GM13976 (cell line): ENCODE measurements around the gene TOP3A.

ENCODE experiments used
- DNase-seq: peaks from one replicate; pipeline ENCODE4 v3.0.0; 2012; ENCODE audit warnings: low spot score
- in situ Hi-C: fragments of 300-500 bp; cut with MboI; formaldehyde crosslinking; loops from one replicate; pipeline ENCODE4 v1.12.0; 2022; ENCODE audit warnings: low sequenced_read_pairs, mixed read lengths, inconsistent platforms; ENCODE audit not compliant: unreplicated experiment
- TF ChIP-seq, protein P1 (sequence below): IDR thresholded peaks from 2 replicates; pipeline ENCODE4 v1.5.1; 2012; ENCODE audit warnings: borderline replicate concordance, mild to moderate bottlenecking; ENCODE audit not compliant: insufficient read depth; ENCODE audit errors: extremely low read depth, missing control alignments, control extremely low read depth

Gene TOP3A

DNA sequence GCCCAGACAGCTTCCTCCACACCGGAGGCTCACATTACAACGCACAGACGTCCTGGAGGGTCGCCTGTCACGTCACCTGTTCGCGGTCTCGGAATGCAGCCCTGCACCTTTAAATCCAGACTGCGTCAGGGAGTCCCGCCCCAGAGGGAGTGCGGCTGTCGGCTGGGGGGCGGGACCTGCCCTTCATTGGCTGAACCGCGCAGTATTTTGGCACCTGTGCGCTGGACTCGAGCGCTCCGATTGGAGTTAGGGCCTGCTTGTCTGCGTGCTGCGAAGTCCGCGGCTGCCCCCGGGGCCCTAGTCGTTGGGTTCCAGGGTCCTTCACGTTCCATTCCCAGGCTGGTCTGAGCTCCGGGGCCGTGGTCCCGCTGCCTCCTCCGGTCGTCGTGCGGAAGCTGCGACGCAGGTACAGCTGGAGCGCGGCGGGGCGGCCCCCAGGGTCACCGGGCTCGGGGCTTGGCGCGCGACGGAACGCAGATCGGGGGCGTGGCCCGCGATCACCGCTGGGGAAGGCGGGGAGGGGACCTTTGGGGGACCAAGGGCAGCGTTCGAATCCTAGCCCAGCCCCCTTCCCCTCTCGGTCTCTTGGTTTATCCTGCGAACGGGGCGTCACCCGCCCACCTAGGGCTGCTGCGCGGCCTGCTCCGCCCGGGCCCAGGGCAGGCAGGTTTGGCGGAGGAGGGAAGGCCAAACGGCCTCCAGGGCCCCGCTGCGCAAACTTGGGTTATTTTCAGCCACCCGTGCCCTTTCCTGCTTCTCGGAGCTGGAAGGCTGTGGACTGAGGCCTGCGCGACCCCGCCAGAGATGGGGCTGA, 54.3 kb downstream of the TOP3A start, which contains the start of gene MIEF2:
Gene MIEF2, plus strand, starts transcription at position 331 of the 814 bp plus-strand sequence. CDS start 2,059 bp downstream, outside the sequence.
- DNase-seq, result peak; percentile 99

DNA sequence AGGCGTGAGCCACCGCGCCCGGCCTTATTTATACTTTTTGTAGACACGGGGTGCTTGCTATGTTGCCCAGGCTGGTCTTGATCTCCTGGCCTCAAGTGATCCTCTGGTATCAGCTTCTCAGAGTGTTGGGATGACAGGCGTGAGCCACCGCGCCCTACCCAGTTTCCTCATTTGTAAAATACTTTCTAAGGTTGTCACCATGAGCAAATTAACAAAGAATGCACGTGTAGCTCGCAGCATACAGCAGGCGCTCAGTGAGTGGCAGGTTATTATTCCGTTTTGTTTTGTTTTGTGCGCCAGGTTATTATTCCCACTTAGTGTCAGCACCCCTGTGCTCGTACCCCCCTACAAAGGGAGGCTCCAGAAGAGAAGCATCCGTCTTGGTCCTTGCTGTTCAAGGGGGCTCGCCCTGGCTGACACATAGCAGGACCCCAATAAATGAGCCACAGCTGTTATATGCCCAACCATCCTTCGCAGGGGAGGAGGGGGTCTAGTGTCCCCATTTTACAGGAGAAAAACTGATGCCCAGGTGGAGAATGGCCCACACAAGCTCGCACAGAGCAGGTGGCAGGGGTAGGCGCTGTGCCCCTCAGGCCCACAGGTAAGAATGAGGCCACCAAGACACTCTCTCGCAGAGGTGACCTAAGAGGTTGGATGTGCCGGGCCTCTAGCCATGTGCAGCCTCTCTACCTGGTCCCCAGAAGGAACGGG, 55.0 kb downstream of the TOP3A start:
- TF ChIP-seq, protein P1, sequence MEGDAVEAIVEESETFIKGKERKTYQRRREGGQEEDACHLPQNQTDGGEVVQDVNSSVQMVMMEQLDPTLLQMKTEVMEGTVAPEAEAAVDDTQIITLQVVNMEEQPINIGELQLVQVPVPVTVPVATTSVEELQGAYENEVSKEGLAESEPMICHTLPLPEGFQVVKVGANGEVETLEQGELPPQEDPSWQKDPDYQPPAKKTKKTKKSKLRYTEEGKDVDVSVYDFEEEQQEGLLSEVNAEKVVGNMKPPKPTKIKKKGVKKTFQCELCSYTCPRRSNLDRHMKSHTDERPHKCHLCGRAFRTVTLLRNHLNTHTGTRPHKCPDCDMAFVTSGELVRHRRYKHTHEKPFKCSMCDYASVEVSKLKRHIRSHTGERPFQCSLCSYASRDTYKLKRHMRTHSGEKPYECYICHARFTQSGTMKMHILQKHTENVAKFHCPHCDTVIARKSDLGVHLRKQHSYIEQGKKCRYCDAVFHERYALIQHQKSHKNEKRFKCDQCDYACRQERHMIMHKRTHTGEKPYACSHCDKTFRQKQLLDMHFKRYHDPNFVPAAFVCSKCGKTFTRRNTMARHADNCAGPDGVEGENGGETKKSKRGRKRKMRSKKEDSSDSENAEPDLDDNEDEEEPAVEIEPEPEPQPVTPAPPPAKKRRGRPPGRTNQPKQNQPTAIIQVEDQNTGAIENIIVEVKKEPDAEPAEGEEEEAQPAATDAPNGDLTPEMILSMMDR, result no peak
- DNase-seq, result no peak
- in situ Hi-C loops, result no loop called here

More for the DNA sequence above, 54.3 kb downstream of the TOP3A start, which contains the start of gene MIEF2:
- TF ChIP-seq, protein P1, result no peak
- in situ Hi-C loops, result no loop called here

DNA sequence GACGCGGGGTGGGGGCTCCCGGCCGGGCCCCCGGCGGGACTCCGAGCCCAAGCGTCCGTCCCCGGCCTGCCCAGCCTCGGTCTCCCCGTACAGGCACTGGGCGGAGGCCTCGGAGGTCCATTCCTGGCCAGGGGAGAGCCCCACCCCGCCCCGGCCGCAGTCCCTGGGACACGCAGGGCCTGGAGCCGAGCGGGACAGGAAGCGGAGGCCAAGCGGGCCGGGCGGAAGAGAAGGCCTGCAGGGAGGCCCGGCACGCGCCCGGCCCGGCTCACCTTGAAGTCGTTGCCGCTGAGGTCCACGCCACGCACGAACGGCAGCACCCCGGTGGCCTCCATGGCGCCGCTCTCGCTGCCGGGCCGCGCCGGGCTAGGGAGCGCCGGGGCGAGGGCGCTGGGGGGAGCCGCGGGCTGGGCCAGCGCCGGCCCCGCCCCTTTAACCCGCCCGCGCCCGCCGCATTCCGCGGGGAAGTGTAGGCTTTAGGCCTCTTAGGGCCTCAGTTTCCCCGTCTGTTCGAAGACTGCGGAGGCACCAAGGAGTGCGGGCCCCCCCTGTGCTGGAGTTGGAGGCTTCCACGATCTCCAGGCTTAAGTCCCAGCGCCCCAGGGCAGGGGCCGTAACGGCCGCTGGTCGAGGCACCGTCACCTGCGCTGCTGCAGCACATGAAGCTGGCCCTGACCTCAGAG, 56.3 kb downstream of the TOP3A start, which contains the start of gene FLII:
Gene FLII, minus strand, starts transcription at position 383 of the 683 bp plus-strand sequence. Its CDS starts 48 bp downstream, at position 335.
- peak; percentile 81 for DNase-seq

DNA sequence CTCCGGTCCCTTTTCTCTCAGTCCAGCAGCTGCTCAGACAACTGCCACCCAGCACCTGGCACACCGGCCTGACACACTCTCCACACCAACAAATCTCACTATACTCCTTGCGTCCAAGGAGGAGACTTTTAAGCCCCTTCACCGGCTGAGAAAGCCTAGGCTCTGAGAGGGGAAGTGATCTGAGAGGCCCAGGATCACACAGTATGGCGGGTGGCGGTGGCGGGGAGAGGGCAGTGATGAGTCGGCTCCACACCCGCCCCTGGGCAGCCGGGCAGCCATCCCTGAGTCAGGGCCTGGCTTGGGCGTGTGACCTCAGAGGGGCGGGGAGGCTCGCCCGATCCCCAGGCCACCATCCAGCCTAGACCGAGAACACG, 56.8 kb downstream of the TOP3A start:
- in situ Hi-C loops, result no loop called here
- TF ChIP-seq, protein P1, result no peak
- peak; percentile 81 for DNase-seq

More for the DNA sequence above, 56.3 kb downstream of the TOP3A start, which contains the start of gene FLII:
- in situ Hi-C loops, result no loop called here
- TF ChIP-seq, protein P1, result no peak

DNA sequence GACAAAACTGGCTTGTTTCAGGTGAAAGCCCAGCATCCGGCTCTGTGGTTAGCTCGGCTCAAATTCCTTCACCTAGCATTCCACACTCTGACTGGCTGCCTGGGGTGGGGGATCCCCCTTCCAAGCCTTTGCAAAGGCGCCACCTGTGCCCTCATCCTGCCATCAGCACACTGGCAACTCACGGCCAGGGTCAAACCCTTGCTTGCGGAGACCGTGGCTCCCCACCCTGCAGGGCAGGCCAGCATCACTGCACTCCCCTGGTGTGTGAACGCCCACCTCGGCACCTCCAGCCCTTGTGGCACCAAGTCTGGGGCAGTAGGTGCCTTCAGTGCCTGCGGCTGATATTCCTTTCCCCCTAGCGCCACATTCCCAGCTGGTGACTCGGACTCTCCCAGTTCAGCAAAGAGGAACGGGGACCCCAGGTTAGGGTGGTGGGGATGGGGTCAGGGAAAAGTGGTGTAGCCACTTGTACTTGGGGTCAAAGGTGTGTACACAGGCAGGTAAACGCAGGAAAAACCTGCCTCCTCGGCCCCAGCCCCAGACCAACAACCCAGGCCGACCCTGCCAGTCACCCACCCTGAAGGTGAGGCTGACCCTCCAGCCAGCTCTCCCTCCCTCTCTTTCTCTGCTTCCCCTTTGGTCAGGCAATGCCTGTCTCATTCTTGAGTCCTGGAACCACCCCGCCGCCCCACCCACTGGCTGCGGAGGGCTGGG, 57.4 kb downstream of the TOP3A start:
- TF ChIP-seq, protein P1, result no peak
- peak; percentile 72 for DNase-seq
- in situ Hi-C loops, result no loop called here

DNA sequence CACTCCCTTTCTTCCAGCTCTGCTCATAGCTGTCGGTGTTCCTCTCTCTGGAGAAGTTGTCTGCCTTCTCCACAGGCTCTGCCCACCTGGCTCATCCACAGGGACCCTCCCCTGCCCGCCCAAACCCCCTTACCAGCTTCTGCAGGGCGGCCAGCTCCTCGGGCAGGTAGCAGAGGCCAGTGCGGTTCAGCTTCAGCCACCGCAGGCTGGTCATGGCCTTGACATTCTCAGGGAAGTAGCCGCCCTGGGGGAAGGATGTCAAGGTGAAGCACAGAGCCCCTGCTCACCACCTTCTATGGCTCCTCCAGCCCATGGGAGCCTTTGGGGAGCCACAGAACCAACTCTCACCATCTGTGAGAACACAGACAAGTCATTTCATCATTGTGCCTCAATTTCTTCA, 58.0 kb downstream of the TOP3A start:
- TF ChIP-seq, protein P1, result no peak
- in situ Hi-C loops, result no loop called here
- DNase-seq, result no peak
